CD4-positive, alpha-beta T cell (primary cell): ENCODE data around the gene TRPM5. TPM values are rescaled to one million over a fixed set of nuclear protein-coding genes. Genes with fewer than 3 reads are reported as not detected.

Experiments
- ATAC-seq: fragments of 200-7000 bp; cut with Tn5 transposase; one replicate; pipeline ENCODE4 v1.10.0; 2022; ENCODE audit warnings: mild to moderate bottlenecking; ENCODE audit not compliant: poor library complexity
- CTCF ChIA-PET: fragments of 350-600 bp; sonication (Branson Sonifier 250); formaldehyde crosslinking; loops from one replicate; lab custom pipeline; 2021; ENCODE audit warnings: antibody characterized with exemption, inconsistent platforms; lab: Charles Lee
- POLR2A ChIA-PET: fragments of 350-600 bp; sonication (Branson Sonifier 250); formaldehyde crosslinking; loops from one replicate; lab custom pipeline; 2021; ENCODE audit warnings: antibody characterized with exemption, inconsistent platforms; lab: Charles Lee
- DNase-seq, 14 experiments: peaks; one replicate each; pipeline ENCODE4 v3.0.0-alpha.2; 2013 to 2020; ENCODE audit warnings: mixed read lengths in 2 of 14
- H3K27ac ChIP-seq, 2 donors: one replicate each; pipeline versions ENCODE4 v1.5.1 to v1.7.0; 2013; ENCODE audit warnings: low read length in 2 of 2, low read depth in 1 of 2, mild to moderate bottlenecking in 1 of 2
- H3K27me3 ChIP-seq, 2 experiments: 1 replicate in 1 of 2; 2 replicates in 1 of 2; pipeline versions ENCODE4 v1.6.1 to v1.7.0; 2013; ENCODE audit warnings: low read length in 2 of 2, control low read depth in 1 of 2, mild to moderate bottlenecking in 1 of 2, moderate library complexity in 1 of 2; ENCODE audit not compliant: insufficient read depth in 2 of 2, control insufficient read depth in 1 of 2
- H3K36me3 ChIP-seq: one replicate; pipeline ENCODE4 v1.6.1; 2013; ENCODE audit warnings: low read length, control low read depth; ENCODE audit not compliant: insufficient read depth
- H3K4me1 ChIP-seq: one replicate; pipeline ENCODE4 v1.6.1; 2013; ENCODE audit warnings: low read length, control low read depth; ENCODE audit not compliant: insufficient read depth
- H3K4me3 ChIP-seq: one replicate; pipeline ENCODE4 v1.5.1; 2013; ENCODE audit warnings: mild to moderate bottlenecking, low read length, moderate library complexity
- H3K9me3 ChIP-seq, 2 experiments: 1 replicate in 1 of 2; 2 replicates in 1 of 2; pipeline versions ENCODE4 v1.6.1 to v1.7.0; 2013; ENCODE audit warnings: low read length in 2 of 2, mild to moderate bottlenecking in 2 of 2, control low read depth in 1 of 2, moderate library complexity in 1 of 2; ENCODE audit not compliant: control insufficient read depth in 1 of 2, insufficient read depth in 1 of 2
- H3K27ac Mint-ChIP-seq: one replicate; pipeline ENCODE4 v1.8.0; 2020; ENCODE audit warnings: mixed read lengths
- H3K27me3 Mint-ChIP-seq: one replicate; pipeline ENCODE4 v1.8.0; 2021; ENCODE audit warnings: mixed read lengths
- H3K36me3 Mint-ChIP-seq: one replicate; pipeline ENCODE4 v1.8.0; 2021; ENCODE audit warnings: low read depth, mixed read lengths
- H3K4me1 Mint-ChIP-seq: one replicate; pipeline ENCODE4 v1.8.0; 2021; ENCODE audit warnings: low read depth, mixed read lengths
- H3K4me3 Mint-ChIP-seq: one replicate; pipeline ENCODE4 v1.8.0; 2020; ENCODE audit warnings: mild to moderate bottlenecking, mixed read lengths
- H3K9me3 Mint-ChIP-seq: one replicate; pipeline ENCODE4 v1.8.0; 2020; ENCODE audit warnings: mixed read lengths
- CTCF ChIP-seq: fragments of 200-600 bp; IDR thresholded peaks from one replicate; pipeline ENCODE4 v1.8.0; 2022; ENCODE audit warnings: antibody characterized with exemption, mild to moderate bottlenecking
- intact Hi-C, 2 experiments: fragments of 100-400 bp; cut with DNase I in 1 of 2; cut with micrococcal nuclease in 1 of 2; formaldehyde crosslinking; loops; one replicate each; pipeline versions ENCODE4 v1.15.1 to v1.9.0; 2023 to 2025; cut with DNase I, micrococcal nuclease
- total RNA-seq, 174 experiments: library from RNA in 2 of 174; stranded (reverse) in 2 of 174; gene quantifications; one replicate each; pipeline ENCODE4 v1.2.3 and lab custom pipeline; 2021 to 2026

TRPM5 gene
- total RNA-seq, 2 experiments from 2014 or later = 0.91 to 1.3 TPM

- Mint-ChIP-seq H3K4me1 (peaks cover 28% of the 10 kb centered on the region), H3K9me3 (no peaks in the 10 kb centered on the region), H3K27me3 (no peaks in the 10 kb centered on the region), H3K36me3 (peaks cover 3% of the 10 kb centered on the region), H3K4me3 (no peak overlapping the region), H3K27ac (peak overlapping the region; percentile 27)
- POLR2A ChIA-PET = no interaction called here
- Histone ChIP-seq H3K36me3 (peaks cover 8% of the 10 kb centered on the region), H3K27ac (no peak overlapping the region), H3K9me3 (no peaks in the 10 kb centered on the region), H3K4me1 (peaks cover 46% of the 10 kb centered on the region), H3K27me3 (no peaks in the 10 kb centered on the region), H3K4me3 (no peak overlapping the region)
- no peak for ATAC-seq
- intact Hi-C loops = loop anchor here (5.0 to 10.0 kb wide), 3 partner anchors 33 to 605 kb away; partner anchors contain the start of gene CARS1 (in 1 of the 2)
- CTCF ChIA-PET = no interaction called here
- no peak for TF ChIP-seq CTCF
- DNase-seq = no peak
Measured at GRCh38 chr11:2449548-2450320, 5.4 kb upstream of the TRPM5 start.

GRCh38 chr11:2448661-2449547 lies 4.6 kb upstream of the TRPM5 start:
- Mint-ChIP-seq H3K36me3 (peaks cover 3% of the 10 kb centered on the region), H3K27ac (peak overlapping the region; percentile 27), H3K9me3 (no peaks in the 10 kb centered on the region), H3K4me1 (peaks cover 28% of the 10 kb centered on the region), H3K4me3 (peak overlapping the region; percentile 73), H3K27me3 (no peaks in the 10 kb centered on the region)
- H3K27me3 ChIP-seq = no peaks in the 10 kb centered on the region
- DNase-seq (no peak), ATAC-seq (no peak)
- no peaks in the 10 kb centered on the region for H3K9me3 ChIP-seq
- CTCF ChIA-PET = no interaction called here
- intact Hi-C loops = loop anchor here (5.0 to 10.0 kb wide), 3 partner anchors 33 to 606 kb away; partner anchors contain the start of gene CARS1 (in 1 of the 2)
- no peak for TF ChIP-seq CTCF
- peaks cover 8% of the 10 kb centered on the region for H3K36me3 ChIP-seq
- H3K4me1 ChIP-seq = peaks cover 51% of the 10 kb centered on the region
- no peak overlapping the region for H3K4me3 ChIP-seq
- no peak overlapping the region for H3K27ac ChIP-seq
- POLR2A ChIA-PET = no interaction called here

- Histone ChIP-seq H3K36me3 (peaks cover 8% of the 10 kb centered on the region), H3K9me3 (no peaks in the 10 kb centered on the region), H3K27me3 (no peaks in the 10 kb centered on the region), H3K27ac (no peak overlapping the region), H3K4me3 (peak overlapping the region; percentile 75), H3K4me1 (peaks cover 59% of the 10 kb centered on the region)
- no peak for TF ChIP-seq CTCF
- Mint-ChIP-seq H3K36me3 (peaks cover 3% of the 10 kb centered on the region), H3K27ac (peak overlapping the region; percentile 86), H3K4me3 (peak overlapping the region; percentile 96), H3K9me3 (no peaks in the 10 kb centered on the region), H3K4me1 (peaks cover 35% of the 10 kb centered on the region), H3K27me3 (no peaks in the 10 kb centered on the region)
- ATAC-seq (no peak), DNase-seq (no peak)
- intact Hi-C loops = loop anchor here (2.0 to 10.0 kb wide), 4 partner anchors 19 to 607 kb away; partner anchors contain the start of gene CARS1 (in 1 of the 2)
- POLR2A ChIA-PET = interaction anchor here (1.0 to 5.3 kb wide), 2 partner anchors 11 to 18 kb away, joined by 3 to 36 read pairs; no protein-coding TSS in a partner anchor
- CTCF ChIA-PET = interaction anchor here (1.5 kb wide), 1 partner anchor 27 kb away, joined by 3 read pairs; no protein-coding TSS in a partner anchor
Measured at GRCh38 chr11:2447951-2448650, 3.8 kb upstream of the TRPM5 start.
